Smooth muscle cell of the umbilical artery (primary cell): Measurements from ENCODE around the gene ACSM6. TPM values are rescaled to one million over a fixed set of nuclear protein-coding genes. Genes with fewer than 3 reads are reported as not detected.

Source experiments
- total RNA-seq: library from RNA; depleted of rRNA; stranded (reverse); fragments of >200 nt; gene quantifications from 2 replicates; pipeline ENCODE4 v1.2.3, GENCODE V29; 2014

Gene ACSM6
- total RNA-seq, result not detected in 2 replicates

GRCh38 chr10:95193944-95194343 lies at the start of gene ACSM6:
Gene ACSM6 (plus strand): TSS chr10:95194238. CDS start chr10:95194486, 248 bp downstream.

Other genes with a start within 250 kb of the ACSM6 start
- not detected in 2 replicates for gene CYP2C8, start 124.7 kb upstream of the ACSM6 start, total RNA-seq
- gene PDLIM1, start 96.8 kb downstream of the ACSM6 start, total RNA-seq, result 5.6 and 7.9 TPM in 2 replicates